Frontal cortex (tissue), 4 donors: Measurements from ENCODE around the gene LANCL2. TPM values are rescaled to one million over a fixed set of nuclear protein-coding genes. Genes with fewer than 3 reads are reported as not detected.

Source experiments
- DNase-seq, 2 donors: peaks; one replicate each; pipeline ENCODE4 v3.0.0; 2012; ENCODE audit warnings: low spot score in 2 of 2
- FAIRE-seq: peaks from 2 replicates; lab custom pipeline; 2012; peaks lifted over from hg19 to GRCh38; lab: Jason Lieb, UNC
- total RNA-seq: library from RNA; depleted of rRNA; stranded (reverse); fragments of >200 nt; gene quantifications from one replicate; pipeline ENCODE4 v1.2.3, GENCODE V29; 2014
- donor health status: control.
- donor health status: control.
- donor health status: control.

Gene LANCL2
- total RNA-seq, 1 donor from 2014 or later: 35.1 TPM

GRCh38 chr7:55360486-55360885 lies 4.7 kb upstream of the LANCL2 start:
- DNase-seq (no peak), FAIRE-seq (no peak)

DNA sequence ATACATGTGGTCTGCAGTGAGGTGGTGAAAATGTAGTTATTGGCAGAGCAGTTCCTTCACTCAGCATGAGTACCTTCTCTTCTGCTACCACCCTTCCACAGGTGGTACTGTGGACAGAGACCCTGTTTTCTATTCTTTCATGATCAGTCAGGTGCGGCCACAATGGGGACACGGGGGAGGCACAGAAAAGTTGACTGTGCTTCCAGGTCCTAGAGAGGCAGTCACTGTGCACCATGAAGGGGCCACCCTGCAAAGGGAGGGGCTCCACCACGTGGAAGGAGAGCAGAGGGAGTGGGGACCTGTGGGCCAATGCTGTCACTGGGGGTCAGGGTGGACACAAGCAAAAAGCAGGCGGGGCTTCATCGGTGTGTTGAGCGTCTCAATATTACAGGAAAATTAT lies 3.6 kb upstream of the LANCL2 start:
- no peak for DNase-seq
- no peak for FAIRE-seq

DNA sequence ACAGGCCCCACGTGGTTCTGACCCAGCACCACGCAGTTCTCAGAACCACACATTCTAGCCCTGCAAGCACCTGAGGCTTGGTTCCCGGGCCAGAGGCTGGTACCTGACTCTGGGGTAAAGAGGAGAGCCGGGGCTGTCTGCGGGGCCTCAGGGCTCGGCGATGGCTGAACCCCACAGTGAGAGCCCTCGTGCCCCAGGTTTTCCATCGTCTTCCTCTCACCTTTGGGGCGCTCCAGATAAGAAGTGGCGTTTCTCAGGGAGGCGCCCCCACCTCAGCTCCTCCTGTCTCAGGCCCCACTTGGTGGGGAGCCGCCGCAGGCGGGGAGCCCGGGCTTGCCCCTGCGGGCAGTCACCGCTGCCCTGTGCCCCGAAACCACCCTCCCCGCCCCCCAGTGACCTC lies 2.2 kb upstream of the LANCL2 start:
- no peak for FAIRE-seq
- DNase-seq: no peak

DNA sequence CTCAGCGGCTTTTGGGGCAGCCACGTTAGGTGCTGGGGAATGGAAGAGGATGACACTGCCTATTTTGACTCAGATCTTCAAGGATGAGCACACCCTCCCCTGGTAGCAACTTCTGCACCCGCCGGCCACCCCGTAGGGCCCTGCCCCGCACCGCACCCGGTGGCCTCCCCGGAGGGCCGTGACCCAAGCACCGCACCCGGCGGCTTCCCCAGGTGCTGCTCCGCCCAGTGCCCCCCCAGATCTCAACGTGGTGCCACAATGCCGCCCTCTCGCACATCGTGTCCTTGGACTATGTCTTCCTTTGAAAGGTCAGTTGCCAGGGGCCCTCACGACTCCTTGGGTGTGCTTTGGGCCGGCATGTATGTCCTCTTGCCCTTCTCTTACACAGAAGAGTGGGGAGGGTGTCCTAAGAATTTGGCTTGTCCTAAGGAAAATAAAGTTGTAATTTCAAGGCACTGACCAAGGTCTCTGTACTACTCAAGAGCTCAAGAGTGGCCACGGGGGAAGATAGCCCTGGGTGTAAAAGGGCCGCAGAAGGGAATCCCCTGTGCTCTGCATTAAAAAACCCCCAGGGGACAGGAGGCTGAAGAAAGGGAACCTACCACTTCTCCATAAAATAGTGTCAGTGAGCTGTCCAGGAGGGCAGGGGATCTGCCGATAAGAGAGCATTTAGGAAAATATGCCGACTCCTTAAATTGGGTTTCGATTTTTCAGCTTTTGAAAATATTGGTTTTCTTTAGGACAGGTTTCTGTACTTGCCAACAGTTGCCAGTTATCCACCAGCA lies 1.6 kb upstream of the LANCL2 start:
- no peak for FAIRE-seq
- DNase-seq: no peak

GRCh38 chr7:55365675-55366460 lies 731 bp downstream of the LANCL2 start:
- FAIRE-seq (no peak), DNase-seq (peak; percentile 91 to 95)

DNA sequence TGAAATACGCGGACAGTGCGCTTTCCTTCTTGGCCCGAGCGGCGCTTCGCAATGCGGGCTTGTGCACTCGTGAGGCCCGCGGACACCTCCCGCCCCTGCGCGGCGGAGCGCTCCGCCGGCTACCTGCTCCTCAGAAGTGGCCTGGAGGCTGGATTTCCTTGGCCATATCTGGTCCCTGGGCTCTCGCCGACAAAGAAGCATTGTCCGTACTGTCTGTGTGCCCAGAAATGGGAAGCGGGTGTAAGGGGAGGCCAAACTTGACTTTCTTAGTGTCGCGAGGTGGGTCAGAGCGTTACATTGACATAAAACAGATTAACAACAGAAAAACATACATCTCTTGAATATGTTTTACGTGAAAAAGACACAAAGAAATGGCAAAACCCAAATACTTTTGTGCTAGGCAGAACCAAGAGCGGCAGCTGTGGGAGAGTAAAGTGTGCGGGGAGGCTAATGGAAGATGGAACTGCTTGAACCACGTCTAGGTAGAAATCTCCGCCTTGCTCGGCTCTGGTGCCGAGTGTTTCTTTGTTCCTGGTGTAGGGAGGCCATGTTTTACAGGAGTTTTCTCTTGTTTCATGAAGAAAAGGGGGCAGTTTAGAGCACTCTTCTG lies 1.4 kb downstream of the LANCL2 start:
- DNase-seq: no peak
- no peak for FAIRE-seq

DNA sequence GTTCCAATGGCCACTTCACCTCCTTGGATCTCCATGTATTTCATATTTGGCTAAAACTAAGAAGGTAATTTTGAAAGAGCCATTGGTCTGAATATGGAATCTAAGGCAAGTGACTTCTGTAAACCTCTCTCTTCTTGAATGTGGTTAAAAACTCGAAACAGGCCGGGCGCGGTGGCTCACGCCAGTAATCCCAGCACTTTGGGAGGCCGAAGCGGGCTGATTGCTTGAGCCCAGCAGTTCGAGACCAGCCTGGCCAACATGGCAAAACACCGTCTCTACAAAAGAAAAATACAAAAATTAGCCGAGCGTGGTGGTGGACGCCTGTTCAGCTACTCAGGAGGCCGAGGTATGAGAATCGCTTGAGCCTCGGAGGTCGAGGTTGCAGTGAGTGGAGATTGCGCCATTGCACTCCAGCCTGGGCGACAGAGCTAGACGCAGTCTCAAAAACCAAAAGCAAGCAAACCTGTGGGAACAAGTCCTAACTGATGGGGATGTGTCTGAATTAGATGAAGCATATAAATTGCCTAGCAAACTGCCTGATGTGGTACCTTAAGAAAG lies 2.2 kb downstream of the LANCL2 start:
- no peak for FAIRE-seq

DNA sequence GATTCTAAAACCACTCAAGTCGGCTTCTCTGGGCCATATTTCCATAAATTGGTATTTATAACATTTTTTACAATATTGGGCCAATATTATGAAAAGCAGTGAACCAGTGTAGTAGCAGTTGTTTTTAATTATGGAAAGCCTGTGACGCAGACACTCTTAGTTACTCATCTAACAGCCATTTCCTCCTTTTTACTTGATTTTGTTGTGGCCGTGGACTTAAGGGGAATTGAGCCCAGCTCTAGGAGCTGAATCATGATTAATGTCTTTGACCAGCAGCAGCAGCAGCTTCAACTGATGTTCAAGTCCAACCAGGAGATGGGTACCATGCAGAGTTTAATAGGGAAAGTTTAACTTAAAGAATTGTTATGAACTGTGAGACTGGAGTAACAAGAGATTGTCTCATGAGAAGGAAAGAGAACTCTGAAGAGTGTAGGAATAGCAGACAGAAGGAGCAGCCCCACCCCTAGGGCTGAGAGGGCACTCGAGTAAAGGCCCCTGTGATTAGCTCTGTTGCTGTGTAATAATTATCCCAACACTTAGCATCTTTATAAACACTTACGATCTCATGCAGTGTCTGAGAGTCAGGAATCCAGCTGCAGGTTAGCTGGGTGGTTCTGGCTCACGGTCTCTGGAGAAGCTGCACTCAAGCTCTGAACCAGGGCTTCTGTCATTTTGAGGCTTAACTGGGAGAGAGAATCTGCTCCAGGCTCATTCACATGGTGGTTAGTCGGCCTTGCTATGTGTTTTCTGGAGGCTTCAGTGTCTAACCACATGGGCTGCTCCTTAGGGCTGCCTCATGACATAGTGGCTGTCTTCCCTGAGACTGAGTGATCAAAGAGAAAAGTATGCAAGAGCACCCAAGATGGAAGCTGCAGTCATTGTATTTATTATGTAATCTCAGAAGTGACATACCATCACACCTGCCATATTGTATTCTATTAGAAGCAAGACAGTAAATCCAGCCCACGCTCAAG lies 4.6 kb downstream of the LANCL2 start:
- FAIRE-seq (no peak), DNase-seq (no peak)

More for the DNA sequence above, 2.2 kb downstream of the LANCL2 start:
- no peak for DNase-seq

GRCh38 chr7:55374213-55374612 lies 9.1 kb downstream of the LANCL2 start:
- DNase-seq (no peak), FAIRE-seq (no peak)

DNA sequence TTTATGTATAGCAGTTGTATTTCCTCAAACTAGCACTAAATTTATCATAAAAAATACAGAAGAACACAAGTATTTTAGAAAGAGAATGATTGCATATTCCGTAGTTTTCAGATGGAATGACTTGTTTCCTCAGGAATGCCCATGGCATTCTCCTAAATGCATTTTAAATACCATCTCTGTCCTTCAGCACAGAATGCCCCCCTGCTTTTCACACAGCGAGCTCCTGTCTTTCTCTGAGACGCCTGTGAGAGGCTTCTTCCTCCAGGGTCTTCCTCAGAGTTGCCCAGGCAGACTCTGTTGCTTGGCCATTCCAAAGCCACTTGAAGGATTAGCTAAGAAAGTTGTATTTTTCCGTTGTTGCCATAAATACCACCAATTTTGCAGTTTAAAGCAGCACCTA lies 10.1 kb downstream of the LANCL2 start:
- no peak for FAIRE-seq
- DNase-seq: no peak

- DNase-seq (no peak), FAIRE-seq (no peak)
Measured at GRCh38 chr7:55377162-55377817, 12.2 kb downstream of the LANCL2 start.

DNA sequence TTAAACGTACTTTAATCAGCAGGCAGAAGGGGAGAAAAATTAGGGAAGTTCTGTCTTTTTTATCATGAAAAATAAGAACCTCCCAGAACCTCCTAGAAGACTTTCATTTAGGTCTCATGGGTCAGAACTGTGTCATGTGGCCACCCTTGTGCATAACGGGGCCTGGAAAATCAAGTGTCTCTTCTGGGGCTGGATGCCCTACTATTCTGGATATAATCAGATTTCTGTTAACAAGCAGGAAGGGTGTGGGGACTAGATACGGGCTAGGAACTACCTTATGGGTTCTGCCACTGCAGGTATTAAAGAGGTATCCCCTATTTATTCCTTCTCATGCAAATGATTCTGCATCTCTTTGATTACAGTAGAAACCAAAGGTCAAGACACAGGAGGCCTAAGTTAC lies 14.1 kb downstream of the LANCL2 start:
- DNase-seq (no peak), FAIRE-seq (no peak)

- FAIRE-seq: no peak
- no peak for DNase-seq
Measured at GRCh38 chr7:55381189-55381588, 16.1 kb downstream of the LANCL2 start.

- DNase-seq: no peak
- no peak for FAIRE-seq
Measured at GRCh38 chr7:55381696-55382095, 16.6 kb downstream of the LANCL2 start.

DNA sequence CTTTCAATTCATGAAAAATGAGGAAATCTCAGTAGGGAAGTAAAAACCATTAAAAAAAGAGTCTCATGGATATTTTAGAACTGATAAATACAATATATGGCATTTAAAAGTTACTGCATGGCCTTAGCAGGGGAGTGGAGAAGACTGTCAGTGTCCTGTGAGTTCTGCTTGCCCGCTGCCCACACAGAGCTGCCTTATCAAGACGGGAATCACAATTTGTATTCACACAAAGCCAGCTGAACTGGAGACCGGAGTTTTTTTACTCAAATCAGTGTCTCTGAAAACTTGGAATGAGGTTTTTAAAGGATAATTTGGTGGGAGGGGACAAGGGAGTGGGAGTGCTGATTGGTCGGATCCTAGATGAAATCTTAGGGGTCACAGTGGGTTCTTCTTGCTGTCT lies 17.1 kb downstream of the LANCL2 start:
- FAIRE-seq (no peak), DNase-seq (no peak)

DNA sequence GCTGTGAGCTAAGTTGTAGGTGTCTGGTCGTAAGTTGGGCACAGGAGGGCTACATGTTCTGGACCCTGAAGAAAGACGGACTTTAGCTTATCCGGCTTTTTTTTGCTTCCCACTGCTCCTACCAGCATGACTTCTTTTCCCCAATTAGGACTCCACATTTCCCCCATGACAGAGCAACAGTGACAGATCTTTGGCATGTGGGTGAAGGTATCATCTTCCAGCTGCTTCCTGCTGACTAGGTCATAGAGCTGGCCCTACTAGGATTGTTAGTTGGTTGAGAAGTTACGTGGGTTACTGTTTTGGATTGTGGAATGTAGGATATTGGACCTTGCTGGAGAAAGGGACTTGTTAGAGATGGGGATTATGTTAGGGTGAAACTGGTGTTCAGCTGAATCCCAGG lies 21.4 kb downstream of the LANCL2 start:
- FAIRE-seq: no peak

GRCh38 chr7:55387062-55387965 lies 22.2 kb downstream of the LANCL2 start:
- DNase-seq: no peak
- peak; percentile 45 for FAIRE-seq

More for the DNA sequence above, 21.4 kb downstream of the LANCL2 start:
- DNase-seq: no peak

GRCh38 chr7:55396233-55396785 lies 31.2 kb downstream of the LANCL2 start:
- FAIRE-seq (no peak), DNase-seq (no peak)
